Lower leg skin (tissue), 4 donors: ENCODE measurements around the gene RPS5. TPM values are rescaled to one million over a fixed set of nuclear protein-coding genes. Genes with fewer than 3 reads are reported as not detected.
"Not testable (repeated sequence)": the region's sequence is repeated elsewhere in the genome, so short reads cannot be mapped to it uniquely, and the experiment has no call there.

Experiments
- DNase-seq, 2 donors: peaks; one replicate each; pipeline ENCODE4 v3.0.0-alpha.2; 2019; ENCODE audit warnings: low spot score in 2 of 2
- H3K4me3 ChIP-seq: fragments of 200-600 bp; sonication (generic); 2 replicates; pipeline ENCODE4 v1.5.1; 2017; ENCODE audit warnings: mild to moderate bottlenecking, low read depth; ENCODE audit not compliant: poor library complexity, severe bottlenecking
- POLR2A ChIP-seq, 2 donors: fragments of 450-650 bp; IDR thresholded peaks; one replicate each; pipeline ENCODE4 v1.6.1; 2016 to 2017; ENCODE audit warnings: antibody characterized with exemption in 2 of 2, mild to moderate bottlenecking in 1 of 2, moderate library complexity in 1 of 2
- WGBS, 2 donors: methylation state at CpG; one replicate each; pipeline ENCODE4 v1.1.5; 2018; 5-methylcytosine and 5-hydroxymethylcytosine counted together
- intact Hi-C: fragments of 100-400 bp; cut with DNase I; formaldehyde crosslinking; loops from one replicate; pipeline ENCODE4 v1.15.0; 2023; ENCODE audit warnings: low total_unique reads
- total RNA-seq, 4 donors: library from RNA; depleted of rRNA; stranded (reverse); fragments of >200 nt; gene quantifications; one replicate each; pipeline ENCODE4 v1.1.0, GENCODE V29; 2016
- TF ChIP-seq, protein P1 (sequence below), 3 donors: fragments of 450-650 bp; IDR thresholded peaks; one replicate each; pipeline ENCODE4 v1.5.1; 2016; ENCODE audit warnings: antibody characterized with exemption in 3 of 3, mild to moderate bottlenecking in 3 of 3, moderate library complexity in 2 of 3

The RPS5 gene
- total RNA-seq, 4 donors from 2014 or later: 1,758 to 2,840 (median 2,497) TPM

DNA sequence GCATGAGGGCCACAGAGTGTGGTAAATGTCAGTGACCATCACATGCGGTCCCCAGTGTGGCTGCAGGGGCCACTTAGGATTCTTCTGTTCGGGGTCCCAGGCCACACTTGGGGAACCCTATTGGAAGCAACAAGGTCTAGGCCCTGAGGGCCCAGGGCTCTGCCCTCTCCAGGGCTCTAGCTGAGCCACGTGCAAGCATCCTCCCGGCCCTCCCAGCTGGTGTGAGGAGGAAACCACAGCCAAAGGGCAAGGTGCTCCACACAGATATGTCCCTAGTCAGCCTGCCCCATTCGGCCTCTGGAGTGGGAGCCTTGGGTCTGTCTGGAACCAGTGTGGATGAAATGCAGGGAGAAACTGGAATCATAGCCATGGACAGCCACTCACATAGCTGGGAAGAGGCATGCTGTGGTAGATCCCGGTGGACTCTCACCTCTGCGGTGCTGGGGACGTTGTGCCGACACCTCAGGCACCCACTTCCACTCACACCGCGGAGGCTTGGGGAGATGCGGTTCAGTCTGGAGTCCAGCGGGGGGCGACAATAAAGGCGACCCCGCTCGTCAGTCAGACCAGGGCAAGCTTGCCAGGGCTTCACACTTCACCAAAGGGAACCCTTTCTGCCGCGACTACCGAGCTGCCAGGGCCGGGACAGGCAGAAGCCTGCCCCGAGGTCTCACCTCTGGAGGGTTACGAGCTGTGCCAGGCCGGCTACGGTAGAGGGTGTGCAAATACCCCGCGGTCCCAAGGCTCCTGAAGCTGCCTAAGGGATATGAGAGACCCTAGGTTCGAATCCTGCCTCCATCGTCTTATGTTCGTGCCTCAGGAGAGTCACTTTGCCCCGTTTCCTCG is 20.3 kb upstream of the RPS5 start:
- no peak for TF ChIP-seq POLR2A (IDR thresholded peaks at IDR 0.05)
- TF ChIP-seq, protein P1, sequence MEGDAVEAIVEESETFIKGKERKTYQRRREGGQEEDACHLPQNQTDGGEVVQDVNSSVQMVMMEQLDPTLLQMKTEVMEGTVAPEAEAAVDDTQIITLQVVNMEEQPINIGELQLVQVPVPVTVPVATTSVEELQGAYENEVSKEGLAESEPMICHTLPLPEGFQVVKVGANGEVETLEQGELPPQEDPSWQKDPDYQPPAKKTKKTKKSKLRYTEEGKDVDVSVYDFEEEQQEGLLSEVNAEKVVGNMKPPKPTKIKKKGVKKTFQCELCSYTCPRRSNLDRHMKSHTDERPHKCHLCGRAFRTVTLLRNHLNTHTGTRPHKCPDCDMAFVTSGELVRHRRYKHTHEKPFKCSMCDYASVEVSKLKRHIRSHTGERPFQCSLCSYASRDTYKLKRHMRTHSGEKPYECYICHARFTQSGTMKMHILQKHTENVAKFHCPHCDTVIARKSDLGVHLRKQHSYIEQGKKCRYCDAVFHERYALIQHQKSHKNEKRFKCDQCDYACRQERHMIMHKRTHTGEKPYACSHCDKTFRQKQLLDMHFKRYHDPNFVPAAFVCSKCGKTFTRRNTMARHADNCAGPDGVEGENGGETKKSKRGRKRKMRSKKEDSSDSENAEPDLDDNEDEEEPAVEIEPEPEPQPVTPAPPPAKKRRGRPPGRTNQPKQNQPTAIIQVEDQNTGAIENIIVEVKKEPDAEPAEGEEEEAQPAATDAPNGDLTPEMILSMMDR (IDR thresholded peaks at IDR 0.05): no peak
- intact Hi-C loops: no loop called here
- DNase-seq: no peak
- H3K4me3 ChIP-seq: no peak overlapping the region
- WGBS, 2 donors: 88 to 90% methylated on average over 32 of the region's 32 CpGs

DNA sequence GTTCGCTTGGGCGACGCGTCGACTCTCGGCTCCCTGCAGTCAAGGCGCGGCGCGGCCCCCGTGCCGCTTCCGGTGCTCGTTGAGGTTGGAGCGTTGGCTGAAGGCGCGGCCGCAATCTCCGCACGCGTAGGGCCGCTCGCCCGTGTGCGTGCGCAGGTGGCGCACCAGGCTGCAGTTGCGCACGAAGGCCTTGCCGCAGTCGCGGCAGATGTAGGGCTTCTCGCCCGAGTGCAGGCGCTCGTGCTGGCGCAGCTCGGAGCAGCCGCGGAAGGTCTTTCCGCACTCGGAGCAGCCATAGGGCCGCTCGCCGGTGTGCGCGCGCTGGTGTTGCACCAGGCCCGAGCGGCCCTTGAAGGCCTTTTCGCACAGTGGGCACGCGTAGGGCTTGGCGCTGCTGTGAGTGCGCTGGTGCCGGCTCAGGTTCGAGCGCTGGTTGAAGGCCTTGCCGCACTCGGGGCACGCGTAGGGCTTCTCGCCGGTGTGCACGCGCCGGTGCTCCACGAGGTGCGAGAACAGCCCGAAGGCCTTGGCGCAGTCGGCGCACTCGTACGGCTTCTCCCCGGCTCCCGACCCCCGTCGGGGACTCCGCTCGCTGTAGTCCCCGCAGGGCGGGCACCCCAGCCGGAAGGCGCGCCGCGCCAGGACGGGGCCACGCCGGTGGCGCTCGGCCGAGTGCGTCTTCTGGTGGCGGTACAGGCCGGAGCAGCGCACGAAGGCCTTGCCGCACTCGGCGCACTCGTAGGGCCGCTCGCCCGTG is 19.2 kb upstream of the RPS5 start:
- DNase-seq: no peak
- no peak for TF ChIP-seq POLR2A (IDR thresholded peaks at IDR 0.05)
- TF ChIP-seq, protein P1 (IDR thresholded peaks at IDR 0.05): no peak
- no peak overlapping the region for H3K4me3 ChIP-seq
- intact Hi-C loops: no loop called here
- WGBS, 2 donors: 80 to 87% methylated on average over 50 to 103 of the region's 106 CpGs

- TF ChIP-seq, protein P1 (IDR thresholded peaks at IDR 0.05): no peak
- no peak for TF ChIP-seq POLR2A (IDR thresholded peaks at IDR 0.05)
- H3K4me3 ChIP-seq: no peak overlapping the region
- DNase-seq: no peak
- intact Hi-C loops: no loop called here
- WGBS, 2 donors: 92% methylated on average over 54 to 62 of the region's 68 CpGs
Measured at GRCh38 chr19:58368561-58369360, 18.3 kb upstream of the RPS5 start.

DNA sequence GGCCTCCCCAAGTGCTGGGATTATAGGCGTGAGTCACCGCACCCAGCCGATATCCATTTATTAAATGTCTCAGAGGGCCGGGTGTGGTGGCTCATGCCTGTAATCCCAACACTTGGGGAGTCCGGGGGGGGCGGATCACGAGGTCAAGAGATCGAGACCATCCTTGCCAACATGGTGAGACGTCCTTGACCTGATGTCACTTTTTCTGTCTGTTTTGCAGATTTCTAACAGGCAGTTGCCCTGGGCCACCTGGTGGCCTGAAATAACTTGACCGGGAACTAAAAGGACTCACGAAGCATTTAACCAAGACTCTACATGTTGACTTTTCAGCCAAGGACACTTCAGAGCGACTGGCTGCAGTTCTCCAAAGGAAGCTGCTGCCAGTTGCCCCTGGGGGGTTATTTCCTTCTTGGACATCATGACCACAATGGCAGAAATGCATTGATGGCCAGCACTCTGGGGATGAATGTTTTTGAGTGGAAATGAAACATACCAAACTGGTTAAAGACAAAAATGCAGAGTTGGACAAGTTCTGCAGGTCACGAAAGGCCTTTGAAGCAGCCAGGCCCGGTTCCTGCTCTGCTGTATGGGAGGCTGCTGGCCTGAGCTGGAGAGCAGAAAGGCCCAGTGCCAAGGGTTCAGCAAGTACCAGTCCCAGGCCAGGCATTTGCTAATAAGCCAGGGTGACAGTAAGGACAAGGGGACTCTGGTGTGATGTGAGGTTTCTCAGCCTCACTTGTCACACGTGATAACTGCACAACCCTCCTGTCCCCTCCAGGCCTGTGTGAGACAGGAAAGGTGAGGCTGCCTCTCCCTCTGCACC is 14.5 kb upstream of the RPS5 start:
- no peak for DNase-seq
- intact Hi-C loops: no loop called here
- no peak for TF ChIP-seq POLR2A (IDR thresholded peaks at IDR 0.05)
- TF ChIP-seq, protein P1 (IDR thresholded peaks at IDR 0.05): no peak
- no peak overlapping the region for H3K4me3 ChIP-seq
- 73% methylated on average over 15 of the region's 15 CpGs for WGBS, 2 donors

- 83 to 87% methylated on average over 4 of the region's 4 CpGs for WGBS, 2 donors
- DNase-seq: no peak
- intact Hi-C loops: no loop called here
- no peak overlapping the region for H3K4me3 ChIP-seq
- no peak for TF ChIP-seq POLR2A (IDR thresholded peaks at IDR 0.05)
- TF ChIP-seq, protein P1 (IDR thresholded peaks at IDR 0.05): no peak
Measured at GRCh38 chr19:58374200-58374599, 12.9 kb upstream of the RPS5 start.

GRCh38 chr19:58376724-58377123 is 10.3 kb upstream of the RPS5 start:
- DNase-seq, intact Hi-C loops: not testable (repeated sequence)
- 85 to 88% methylated on average over 7 of the region's 7 CpGs for WGBS, 2 donors

More at GRCh38 chr19:58376724-58377123, 10.3 kb upstream of the RPS5 start:
- not testable (repeated sequence) for H3K4me3 ChIP-seq
